ENCODE measurements around the gene PFKFB2.
"Not testable (repeated sequence)": the region's sequence is repeated elsewhere in the genome, so short reads cannot be mapped to it uniquely, and the experiment has no call there.

Gene PFKFB2

DNA sequence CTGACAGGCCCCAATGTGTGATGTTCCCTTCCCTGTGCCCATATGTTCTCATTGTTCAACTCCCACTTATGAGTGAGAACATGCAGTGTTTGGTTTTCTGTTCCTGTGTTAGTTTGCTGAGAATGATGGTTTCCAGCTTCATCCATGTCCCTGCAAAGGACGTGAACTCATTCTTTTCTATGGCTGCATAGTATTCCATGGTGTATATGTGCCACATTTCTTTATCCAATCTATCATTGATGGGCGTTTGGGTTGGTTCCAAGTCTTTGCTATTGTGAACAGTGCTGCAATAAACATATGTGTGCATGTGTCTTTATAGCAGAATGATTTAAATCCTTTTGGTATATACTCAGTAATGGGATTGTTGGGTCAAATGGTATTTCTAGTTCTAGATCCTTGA is 11.7 kb upstream of the PFKFB2 start:
- DNase-seq: not testable (repeated sequence)

DNA sequence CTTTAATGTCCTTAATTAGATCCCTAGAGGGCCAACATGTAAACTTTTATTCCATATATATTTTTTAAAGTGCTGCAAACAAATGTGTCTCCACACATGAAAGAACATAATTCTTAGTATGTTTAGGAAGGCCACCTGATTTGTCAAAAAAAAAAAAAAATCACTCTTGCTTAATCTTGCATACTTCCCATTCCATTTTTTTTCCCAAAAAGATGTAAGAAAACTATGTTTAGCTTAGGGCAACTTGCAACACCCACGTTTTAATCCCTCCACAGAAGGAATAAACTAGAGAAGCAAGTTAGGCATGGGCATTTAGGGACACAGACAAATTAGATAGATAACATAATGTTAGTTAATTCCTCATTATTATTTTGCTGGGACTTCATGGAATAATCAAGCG is 7.6 kb upstream of the PFKFB2 start:
- DNase-seq: no peak

DNA sequence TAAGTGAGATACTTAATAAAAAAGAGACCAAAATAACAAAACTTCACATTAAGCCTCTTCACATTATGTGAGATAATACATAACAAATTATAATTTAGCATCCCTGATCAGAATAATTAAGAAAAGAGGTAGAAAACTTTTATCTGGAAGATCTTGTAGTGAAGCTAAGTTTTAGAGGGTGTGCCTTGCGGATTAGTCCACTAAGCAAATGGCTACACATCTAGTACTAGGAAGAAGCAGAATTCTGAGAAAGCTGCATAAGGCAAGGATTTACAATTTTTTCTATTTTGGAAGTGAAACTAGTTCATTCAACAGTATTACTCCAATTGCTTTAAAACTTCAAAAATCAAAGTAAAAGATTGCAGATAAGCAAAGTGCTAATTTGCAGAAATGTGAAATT is 5.6 kb upstream of the PFKFB2 start:
- no peak for DNase-seq

DNA sequence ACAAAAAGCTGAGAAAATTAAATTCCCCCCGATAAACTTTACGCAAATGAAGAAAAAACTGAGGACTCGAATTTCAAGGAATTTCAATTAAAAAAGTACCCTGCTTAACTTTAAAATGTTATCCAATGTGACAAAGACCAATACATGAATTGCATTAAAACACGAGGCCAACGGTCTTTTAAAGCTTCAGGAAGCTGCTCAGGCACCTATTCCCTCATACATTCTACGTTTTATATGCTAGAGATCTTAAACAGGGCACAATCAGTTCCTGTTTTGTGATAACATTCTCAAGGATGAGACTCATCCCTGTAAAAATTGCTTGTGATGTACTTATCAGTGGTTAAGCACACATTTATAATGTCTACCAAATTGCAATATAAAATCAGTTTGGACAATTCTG is 5.0 kb upstream of the PFKFB2 start:
- DNase-seq: no peak

DNA sequence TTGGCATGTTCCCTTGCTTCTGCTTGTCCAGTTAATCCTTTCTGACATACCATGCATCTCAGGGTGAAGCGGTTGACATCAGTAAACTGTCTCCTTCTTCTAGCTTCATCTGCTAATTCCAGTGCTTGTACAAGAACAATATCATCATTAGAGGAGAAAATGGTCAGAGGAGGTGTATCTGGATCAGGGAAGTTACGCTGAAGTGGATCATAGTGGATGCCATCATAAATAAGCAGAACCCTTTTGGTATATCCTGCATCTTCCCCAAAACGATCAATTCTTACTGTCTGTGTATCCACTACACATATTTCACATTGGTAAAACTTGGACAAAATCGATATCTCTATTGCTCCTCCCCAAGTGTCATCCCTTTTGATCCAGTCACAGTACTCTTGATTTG is 4.0 kb upstream of the PFKFB2 start:
- no peak for DNase-seq

DNA sequence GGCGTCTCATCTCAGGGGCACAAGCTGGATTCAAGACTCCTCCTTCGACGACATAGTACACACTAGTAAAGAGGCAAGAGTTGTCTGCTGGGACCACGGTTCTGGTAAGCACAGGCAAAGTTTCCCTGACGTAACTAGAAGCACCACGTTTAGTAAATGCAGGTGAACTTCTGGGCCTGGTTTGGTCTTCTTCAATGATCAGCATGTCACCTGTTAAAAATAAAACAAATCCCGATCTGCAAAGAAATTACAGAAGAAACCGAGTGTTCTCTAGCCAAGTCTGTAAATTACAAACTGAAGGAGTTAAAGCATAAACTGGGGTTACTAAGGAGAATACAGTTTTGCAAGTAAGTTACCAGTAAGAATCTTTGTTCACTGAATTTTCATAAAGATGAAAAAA is 3.6 kb upstream of the PFKFB2 start:
- DNase-seq: no peak

GRCh38 chr1:207049974-207050391 is 3.1 kb upstream of the PFKFB2 start:
- DNase-seq: peak; percentile 38

DNA sequence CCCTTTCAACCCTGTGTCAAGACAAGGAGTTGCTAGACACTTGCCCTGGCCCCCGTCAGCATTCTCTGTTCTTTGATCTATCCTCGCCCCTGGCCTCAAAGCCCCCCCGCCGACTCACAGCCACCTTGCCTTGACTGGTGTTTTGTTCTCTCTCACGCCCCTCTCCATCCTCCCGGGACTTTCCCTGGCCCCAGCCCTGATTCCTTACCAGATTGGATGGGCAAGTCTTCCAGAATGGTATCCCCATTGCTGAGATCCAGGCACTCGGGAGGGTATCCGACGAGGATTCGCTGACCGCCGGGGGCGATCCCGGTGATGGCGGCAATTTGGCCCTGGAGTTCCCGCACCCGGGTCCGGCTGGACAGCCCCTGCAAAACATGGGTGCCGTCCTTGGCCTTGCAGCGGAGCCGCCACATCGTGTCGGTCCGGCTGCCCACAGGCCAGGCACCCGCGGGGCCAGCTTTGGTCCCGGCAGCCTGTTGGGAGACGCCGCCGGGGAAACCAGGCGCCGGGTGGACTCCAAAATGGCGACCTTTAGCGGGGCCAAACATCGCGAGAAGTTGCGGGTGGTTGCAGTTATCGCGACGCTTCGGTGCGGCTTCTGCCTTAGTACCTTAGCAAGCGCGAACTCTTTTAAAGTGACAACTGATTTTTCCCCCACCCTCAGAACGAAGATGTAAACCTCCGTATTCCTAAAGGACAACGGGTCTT is 2.4 kb upstream of the PFKFB2 start:
- peak; percentile 86 to 87 for DNase-seq

DNA sequence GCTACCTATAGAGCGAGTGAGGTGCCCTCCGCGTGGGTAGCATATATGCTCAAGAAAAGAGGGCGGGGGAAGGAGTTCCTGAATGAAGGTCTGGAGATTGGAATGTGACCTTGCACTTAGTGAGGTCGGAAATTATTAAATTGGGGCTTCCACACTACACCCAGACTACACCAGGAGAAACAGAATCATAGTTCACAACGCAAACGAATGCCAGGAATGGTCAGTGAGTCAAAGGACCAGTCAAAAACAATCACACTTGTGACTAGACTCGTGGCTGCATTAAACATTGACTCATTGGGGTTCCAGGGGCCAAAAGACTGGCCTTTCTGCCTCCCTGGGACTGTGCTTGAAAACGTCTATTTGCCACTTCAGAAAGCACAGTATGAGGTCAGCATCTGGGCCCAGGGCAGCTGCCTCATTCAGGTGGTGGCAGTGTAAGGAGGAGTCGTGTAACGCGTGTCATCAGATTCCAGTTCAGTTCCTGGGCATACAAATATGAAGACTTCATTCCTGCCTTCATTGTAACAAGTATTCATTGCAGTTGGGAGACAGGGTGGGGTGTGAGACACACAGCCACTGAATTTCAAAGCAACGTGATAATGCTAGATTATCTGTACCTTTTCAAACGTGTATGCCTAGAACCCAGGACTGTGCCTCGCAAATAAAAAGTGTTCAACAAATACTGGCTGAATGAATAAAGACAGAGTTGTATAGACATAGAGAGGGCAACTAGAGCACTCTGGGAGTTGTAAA is 1.7 kb upstream of the PFKFB2 start, which contains the start of gene YOD1:
TSS of gene YOD1 (minus strand) at position 18 of the 753 bp plus-strand sequence. CDS start 178 bp downstream, outside the sequence.
- DNase-seq: no peak

DNA sequence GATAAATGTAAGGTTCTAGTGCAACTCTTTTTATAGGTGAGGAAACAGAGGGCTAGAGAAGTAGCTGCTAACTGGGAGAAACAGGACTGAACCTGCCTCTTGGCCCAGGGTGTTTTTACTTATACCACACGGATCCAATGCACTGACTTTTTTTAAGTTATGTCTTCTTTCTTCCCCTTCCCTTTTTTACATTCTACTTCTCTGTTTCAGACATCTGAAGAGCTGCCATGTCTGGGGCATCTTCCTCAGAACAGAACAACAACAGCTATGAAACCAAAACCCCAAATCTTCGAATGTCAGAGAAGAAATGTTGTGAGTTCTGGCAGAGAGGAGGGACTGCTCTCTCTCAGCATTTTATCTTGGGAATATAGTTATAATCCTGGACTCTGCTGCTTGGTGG is 1.4 kb downstream of the PFKFB2 start:
- no peak for DNase-seq

DNA sequence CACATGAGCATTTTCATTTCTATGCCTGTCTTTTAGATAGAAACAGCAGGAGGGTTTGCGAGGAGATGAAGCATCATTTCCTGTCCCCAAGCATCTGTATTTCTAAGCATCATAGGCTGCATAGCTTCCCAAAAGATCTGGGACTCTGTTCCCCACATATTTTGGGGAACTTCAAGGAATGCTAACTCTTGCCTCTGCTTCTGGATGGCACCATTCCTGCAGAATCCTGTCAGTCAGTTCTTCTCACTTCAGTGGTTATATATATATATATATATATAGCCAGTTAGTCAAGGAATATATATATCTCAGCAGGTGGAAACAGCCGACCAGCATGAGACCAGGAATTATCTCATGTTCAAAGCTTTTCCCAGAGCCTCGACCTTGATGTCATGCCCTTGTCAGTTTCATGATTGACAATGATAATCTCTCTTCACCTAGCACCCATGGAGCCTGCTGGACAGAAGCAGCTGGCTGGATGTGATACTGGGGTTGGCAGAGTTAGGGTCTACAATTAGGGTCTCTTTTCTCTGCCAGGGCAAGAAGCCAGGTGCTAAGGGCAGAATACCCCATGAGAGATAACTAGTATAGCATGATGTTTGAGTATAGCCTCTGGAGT is 2.4 kb downstream of the PFKFB2 start:
- no peak for DNase-seq

DNA sequence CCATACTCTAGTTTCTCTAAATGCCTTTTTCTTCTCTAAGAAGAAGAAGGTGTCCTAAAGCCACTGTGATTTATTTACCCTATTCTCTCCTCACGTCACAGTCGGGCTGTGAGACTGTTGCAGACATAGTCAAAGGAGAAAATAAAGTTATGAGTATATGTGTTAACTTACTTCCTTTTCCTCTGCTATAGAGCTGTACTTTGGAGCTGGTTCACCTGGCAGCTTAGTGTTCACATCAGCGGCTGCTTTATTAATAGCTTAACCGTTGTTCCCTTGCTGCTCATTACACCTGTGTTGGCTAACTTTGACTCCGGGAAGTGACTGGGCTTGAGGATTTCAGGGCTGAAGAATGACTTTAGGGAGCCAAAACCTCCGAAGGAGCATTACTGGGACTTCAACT is 3.6 kb downstream of the PFKFB2 start:
- DNase-seq: no peak

DNA sequence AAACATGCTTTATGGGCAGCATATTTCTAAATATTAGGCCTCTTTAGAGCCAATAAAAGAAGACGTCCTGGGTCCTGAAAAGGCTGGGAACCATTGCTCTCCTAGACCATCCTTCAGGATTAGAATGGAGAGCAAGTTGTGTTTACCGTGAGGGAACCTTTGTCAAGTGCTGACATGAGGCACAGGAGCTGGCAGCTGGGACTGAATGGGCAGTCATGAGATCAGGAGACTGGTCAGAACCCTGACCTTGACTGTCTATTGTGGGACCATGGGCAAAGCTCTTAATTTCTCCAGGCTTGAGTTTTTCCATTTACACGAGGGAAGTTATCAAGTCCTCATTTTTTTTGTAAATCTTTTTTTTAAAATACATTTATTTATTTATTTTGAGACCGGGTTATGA is 5.2 kb downstream of the PFKFB2 start:
- DNase-seq: no peak

- no peak for DNase-seq
Measured at GRCh38 chr1:207058878-207059867, 6.1 kb downstream of the PFKFB2 start.

DNA sequence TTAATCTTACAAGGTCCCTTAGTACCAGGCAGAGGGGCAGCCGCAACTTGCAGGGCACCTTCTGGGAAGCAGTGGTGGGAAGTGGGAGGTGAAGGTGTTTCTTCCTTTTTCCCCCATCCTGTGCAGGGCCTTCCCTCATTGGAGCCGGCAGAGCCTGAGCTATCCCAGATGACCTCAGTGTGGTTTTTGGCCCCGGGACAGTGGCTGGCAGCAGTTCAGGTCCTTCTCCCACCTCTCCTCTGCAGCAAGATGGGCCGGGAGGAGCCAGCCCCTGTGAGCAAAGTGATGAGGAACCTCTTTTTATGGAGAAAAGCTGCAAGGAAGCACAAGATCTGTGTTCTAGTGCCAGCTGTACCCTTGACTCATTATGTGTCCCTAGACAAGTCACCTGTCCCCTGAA is 6.8 kb downstream of the PFKFB2 start:
- DNase-seq: no peak

DNA sequence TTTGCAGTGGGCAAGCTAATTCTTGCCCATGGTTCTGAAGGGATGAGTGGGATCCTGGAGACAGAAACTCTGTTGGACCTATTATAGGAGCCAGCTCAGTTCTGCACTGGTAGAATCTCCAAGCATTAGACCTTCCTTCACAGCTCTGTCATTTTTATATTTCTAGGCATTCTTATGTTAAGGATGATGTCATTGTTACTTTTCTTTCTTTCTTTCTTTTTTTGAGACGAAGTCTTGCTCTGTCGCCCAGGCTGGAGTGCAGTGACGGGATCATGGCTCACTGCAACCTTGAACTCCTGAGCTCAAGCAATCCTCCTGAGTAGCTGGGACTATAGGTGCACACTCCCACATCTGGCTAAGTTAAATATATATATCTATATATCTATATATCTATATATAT is 7.5 kb downstream of the PFKFB2 start:
- DNase-seq: no peak

DNA sequence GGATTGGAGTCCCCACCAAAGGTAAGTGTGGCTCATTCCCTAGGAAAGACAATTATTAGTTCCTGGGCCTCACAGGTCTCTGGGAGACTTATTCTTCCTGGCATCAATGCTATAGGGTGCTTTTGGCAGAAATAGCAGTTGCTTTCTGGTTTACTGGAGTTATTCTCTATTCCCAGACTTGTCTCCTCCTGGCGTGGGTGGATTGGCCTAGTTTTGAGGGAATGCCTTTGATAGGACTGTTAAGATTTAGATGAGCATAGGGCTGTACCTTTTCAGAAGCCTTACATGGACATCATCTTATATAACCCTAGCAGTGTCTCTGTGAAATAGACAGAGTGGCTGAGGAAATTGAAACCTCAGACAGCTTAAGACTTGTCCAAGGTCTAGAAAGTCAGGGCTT is 9.0 kb downstream of the PFKFB2 start:
- no peak for DNase-seq

GRCh38 chr1:207063014-207063413 is 9.9 kb downstream of the PFKFB2 start:
- DNase-seq: no peak

- DNase-seq: no peak
Measured at GRCh38 chr1:207064561-207064960, 11.5 kb downstream of the PFKFB2 start.

GRCh38 chr1:207067185-207067584 is 14.1 kb downstream of the PFKFB2 start:
- DNase-seq: no peak

DNA sequence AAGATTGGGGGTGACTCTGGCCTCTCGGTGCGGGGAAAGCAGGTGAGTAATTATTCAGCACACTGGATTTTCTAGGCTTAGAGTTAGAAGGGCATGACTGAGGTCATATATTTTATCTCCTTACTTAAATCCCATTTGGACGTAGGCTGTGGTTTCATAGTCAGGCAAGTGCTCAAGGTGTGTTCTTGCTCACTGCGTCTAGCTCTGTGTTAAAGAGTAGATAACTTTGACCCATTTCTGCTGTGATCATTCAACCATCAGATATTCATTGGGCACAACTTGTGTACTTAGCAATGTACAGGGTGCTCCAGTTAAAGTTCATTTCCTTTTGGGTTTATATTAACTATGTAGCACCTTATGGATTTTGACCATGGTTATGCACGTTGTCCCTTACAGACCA is 14.6 kb downstream of the PFKFB2 start:
- DNase-seq: no peak

DNA sequence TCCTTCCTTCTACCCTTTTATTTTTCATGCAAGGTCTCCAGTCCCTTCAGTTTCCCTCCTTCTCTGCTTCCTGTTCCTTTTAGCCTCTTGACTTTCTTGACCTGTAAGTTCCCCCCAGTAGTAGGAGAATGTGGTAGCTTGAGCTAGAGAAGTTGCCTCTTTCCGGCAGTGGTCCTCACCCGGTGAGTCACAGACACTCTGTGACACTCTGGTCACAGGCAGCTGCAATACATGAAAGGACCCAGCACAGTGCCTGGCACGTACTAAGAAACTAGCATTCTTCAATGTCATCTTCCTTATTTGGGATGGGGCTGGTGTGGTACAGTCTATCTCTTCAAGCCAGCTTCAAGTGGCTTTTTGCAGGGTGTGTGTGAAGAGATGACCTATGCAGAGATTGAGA is 16.0 kb downstream of the PFKFB2 start:
- no peak for DNase-seq
